ACC112 (cell line): ENCODE data around the gene SGSM1.

Experiments used
- H2AFZ ChIP-seq: fragments of 200-600 bp; sonication (generic); one replicate; pipeline ENCODE4 v1.6.0; 2017; ENCODE audit warnings: antibody characterized with exemption, low read length; ENCODE audit not compliant: unreplicated experiment
- H3K27ac ChIP-seq: fragments of 200-600 bp; sonication (generic); 2 replicates; pipeline ENCODE4 v1.5.1; 2014; ENCODE audit warnings: low read depth, mild to moderate bottlenecking, antibody characterized with exemption, low read length, moderate library complexity
- H3K27me3 ChIP-seq: fragments of 200-600 bp; sonication (generic); 2 replicates; pipeline ENCODE4 v1.6.1; 2014; ENCODE audit warnings: mild to moderate bottlenecking, antibody characterized with exemption, low read length, moderate library complexity, mixed read lengths; ENCODE audit not compliant: insufficient read depth
- H3K36me3 ChIP-seq: fragments of 200-600 bp; sonication (generic); 2 replicates; pipeline ENCODE4 v1.6.1; 2016; ENCODE audit warnings: mild to moderate bottlenecking, antibody characterized with exemption, low read length, moderate library complexity, mixed read lengths; ENCODE audit not compliant: insufficient read depth
- H3K4me1 ChIP-seq: fragments of 200-600 bp; sonication (generic); one replicate; pipeline ENCODE4 v1.6.1; 2016; ENCODE audit warnings: low read length, mixed read lengths; ENCODE audit not compliant: insufficient read depth, unreplicated experiment, control insufficient read depth
- H3K4me3 ChIP-seq: fragments of 200-600 bp; sonication (generic); 2 replicates; pipeline ENCODE4 v1.5.1; 2014; ENCODE audit warnings: mild to moderate bottlenecking, low read depth, low read length
- H3K79me2 ChIP-seq: fragments of 200-600 bp; sonication (generic); one replicate; pipeline ENCODE4 v1.6.0; 2016; ENCODE audit warnings: low read length; ENCODE audit not compliant: control insufficient read depth, unreplicated experiment, insufficient read depth

The SGSM1 gene

DNA sequence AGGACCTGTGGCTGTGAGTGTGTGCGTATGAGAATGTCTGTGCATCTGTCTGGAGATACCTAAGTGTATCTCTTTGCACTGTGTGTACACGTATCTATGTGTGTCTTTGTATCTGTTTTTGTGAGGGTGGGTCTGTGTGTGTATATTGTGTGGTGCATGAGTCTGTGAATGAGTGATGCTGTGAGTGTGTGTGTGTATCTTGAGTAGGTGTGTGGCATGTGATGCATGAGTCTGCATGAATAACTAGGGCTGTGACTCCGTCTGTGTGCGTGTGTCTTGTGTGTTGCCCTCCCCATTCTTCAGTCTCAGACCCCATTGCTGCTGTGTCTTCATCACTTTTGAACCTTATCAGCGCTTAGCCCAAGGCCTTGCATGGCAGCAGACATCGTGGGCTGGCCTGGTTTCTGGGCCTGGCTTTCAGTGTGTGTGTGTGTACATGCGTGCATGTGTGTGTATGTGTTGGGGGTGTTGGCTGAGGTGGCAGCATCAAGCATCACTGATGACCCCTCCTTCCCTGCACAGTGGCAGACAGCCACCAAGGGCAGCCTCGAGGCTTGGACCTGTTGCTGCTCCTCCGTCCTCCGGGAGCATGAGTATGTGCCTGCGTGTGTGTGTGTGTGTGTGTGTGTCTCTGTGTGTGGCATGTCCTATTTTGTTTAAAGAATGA is 1.4 kb downstream of the SGSM1 start:
- Histone ChIP-seq H2AFZ (no peak overlapping the region), H3K27ac (no peak overlapping the region), H3K36me3 (no peaks in the 10 kb centered on the region), H3K79me2 (no peaks in the 10 kb centered on the region), H3K27me3 (peaks cover 17% of the 10 kb centered on the region; the same call in 1 of the 2 replicates), H3K4me1 (no peaks in the 10 kb centered on the region), H3K4me3 (no peak overlapping the region)

GRCh38 chr22:24809331-24809730 is 3.3 kb downstream of the SGSM1 start:
- no peak overlapping the region for H3K27ac ChIP-seq
- H3K4me3 ChIP-seq, result no peak overlapping the region
- H3K27me3 ChIP-seq, result peaks cover 31% of the 10 kb centered on the region
- H3K4me1 ChIP-seq, result no peaks in the 10 kb centered on the region
- H3K79me2 ChIP-seq, result no peaks in the 10 kb centered on the region
- H3K36me3 ChIP-seq, result no peaks in the 10 kb centered on the region
- no peak overlapping the region for H2AFZ ChIP-seq

GRCh38 chr22:24810043-24810749 is 4.2 kb downstream of the SGSM1 start:
- Histone ChIP-seq H3K27ac (no peak overlapping the region), H3K4me3 (no peak overlapping the region), H3K27me3 (peaks cover 31% of the 10 kb centered on the region), H3K36me3 (no peaks in the 10 kb centered on the region), H2AFZ (no peak overlapping the region), H3K4me1 (no peaks in the 10 kb centered on the region), H3K79me2 (no peaks in the 10 kb centered on the region)

- Histone ChIP-seq H3K36me3 (no peaks in the 10 kb centered on the region), H3K27me3 (peaks cover 26% of the 10 kb centered on the region), H3K27ac (no peak overlapping the region), H3K4me3 (no peak overlapping the region), H3K79me2 (no peaks in the 10 kb centered on the region), H2AFZ (no peak overlapping the region), H3K4me1 (no peaks in the 10 kb centered on the region)
Measured at GRCh38 chr22:24812950-24813775, 7.2 kb downstream of the SGSM1 start.

DNA sequence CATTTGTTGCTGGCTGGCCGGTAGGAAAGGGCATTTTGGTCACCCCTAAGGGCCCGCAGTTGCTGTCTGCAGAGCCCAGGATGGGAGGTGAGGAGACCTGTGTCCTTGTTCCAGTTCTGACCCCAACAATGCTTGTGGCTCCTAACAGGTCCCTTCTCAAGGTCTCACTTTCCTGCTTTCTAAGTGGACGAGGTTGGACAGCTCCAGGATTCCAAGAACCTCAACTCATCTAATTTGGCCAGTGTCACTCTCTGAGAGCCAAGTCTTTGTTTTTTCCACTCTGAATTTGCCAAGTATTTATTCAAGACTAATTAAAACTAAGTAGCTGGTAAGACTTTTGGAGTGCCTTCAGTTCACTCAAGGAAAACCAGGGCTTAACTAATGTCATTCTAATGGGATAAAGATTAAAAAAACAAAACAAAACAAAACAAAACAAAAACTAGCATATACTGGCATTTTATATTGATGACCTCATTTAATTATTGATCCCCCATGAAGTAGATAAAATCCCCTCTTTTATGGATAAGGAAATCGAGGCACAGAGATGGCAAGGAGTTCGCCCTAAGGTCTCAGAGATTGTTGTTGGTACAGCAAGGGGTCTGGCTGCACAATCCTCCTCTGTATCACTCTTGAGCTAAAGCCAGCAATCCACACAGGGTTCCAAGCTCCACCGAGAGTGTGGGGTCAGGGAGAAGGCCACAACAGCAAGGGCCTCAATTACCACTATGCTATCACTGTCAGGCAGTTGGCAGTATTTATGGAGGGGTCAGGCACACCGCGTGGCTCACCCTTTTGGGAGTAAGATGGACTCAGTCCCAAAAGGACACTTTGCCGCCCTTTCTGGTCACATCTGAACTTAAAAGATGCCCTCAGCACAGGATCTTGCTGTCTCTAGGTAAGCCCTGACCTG is 8.1 kb downstream of the SGSM1 start:
- Histone ChIP-seq H3K27me3 (peaks cover 26% of the 10 kb centered on the region), H3K79me2 (no peaks in the 10 kb centered on the region), H2AFZ (no peak overlapping the region), H3K27ac (no peak overlapping the region), H3K4me1 (no peaks in the 10 kb centered on the region), H3K4me3 (no peak overlapping the region), H3K36me3 (no peaks in the 10 kb centered on the region)

DNA sequence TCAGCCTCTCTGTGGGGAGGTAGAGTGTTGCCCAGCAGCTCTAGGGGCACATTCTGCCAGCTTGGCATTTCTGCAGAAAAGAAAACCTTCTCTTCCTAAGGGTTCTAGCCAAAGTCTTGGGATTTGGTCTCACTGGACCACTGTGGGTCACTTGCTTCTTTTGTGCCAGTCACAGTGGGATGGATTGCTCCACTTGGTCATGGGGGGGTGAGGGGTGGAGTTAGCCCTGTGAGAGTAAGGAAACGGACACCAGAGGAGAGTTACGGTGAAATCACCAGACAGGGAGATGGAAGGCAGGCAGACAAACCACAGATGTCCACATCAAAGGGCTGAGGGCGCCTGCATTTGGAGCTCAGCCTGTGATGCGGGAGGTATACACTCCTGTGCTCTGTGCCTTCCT is 10.8 kb downstream of the SGSM1 start:
- no peak overlapping the region for H3K27ac ChIP-seq
- no peak overlapping the region for H2AFZ ChIP-seq
- H3K4me3 ChIP-seq, result no peak overlapping the region
- no peaks in the 10 kb centered on the region for H3K36me3 ChIP-seq
- H3K4me1 ChIP-seq, result no peaks in the 10 kb centered on the region
- H3K27me3 ChIP-seq, result peaks cover 26% of the 10 kb centered on the region
- no peaks in the 10 kb centered on the region for H3K79me2 ChIP-seq

- Histone ChIP-seq H3K27ac (no peak overlapping the region), H3K36me3 (no peaks in the 10 kb centered on the region)
Measured at GRCh38 chr22:24819487-24819886, 13.5 kb downstream of the SGSM1 start.

GRCh38 chr22:24819911-24820461 is 14.0 kb downstream of the SGSM1 start:
- Histone ChIP-seq H3K4me1 (no peaks in the 10 kb centered on the region), H3K79me2 (no peaks in the 10 kb centered on the region), H3K4me3 (no peak overlapping the region), H2AFZ (no peak overlapping the region), H3K36me3 (no peaks in the 10 kb centered on the region), H3K27ac (no peak overlapping the region), H3K27me3 (peaks cover 7% of the 10 kb centered on the region; the same call in 1 of the 2 replicates)

More at GRCh38 chr22:24819487-24819886, 13.5 kb downstream of the SGSM1 start:
- Histone ChIP-seq H3K4me3 (no peak overlapping the region), H3K4me1 (no peaks in the 10 kb centered on the region), H3K79me2 (no peaks in the 10 kb centered on the region), H3K27me3 (peaks cover 7% of the 10 kb centered on the region; the same call in 1 of the 2 replicates), H2AFZ (no peak overlapping the region)

DNA sequence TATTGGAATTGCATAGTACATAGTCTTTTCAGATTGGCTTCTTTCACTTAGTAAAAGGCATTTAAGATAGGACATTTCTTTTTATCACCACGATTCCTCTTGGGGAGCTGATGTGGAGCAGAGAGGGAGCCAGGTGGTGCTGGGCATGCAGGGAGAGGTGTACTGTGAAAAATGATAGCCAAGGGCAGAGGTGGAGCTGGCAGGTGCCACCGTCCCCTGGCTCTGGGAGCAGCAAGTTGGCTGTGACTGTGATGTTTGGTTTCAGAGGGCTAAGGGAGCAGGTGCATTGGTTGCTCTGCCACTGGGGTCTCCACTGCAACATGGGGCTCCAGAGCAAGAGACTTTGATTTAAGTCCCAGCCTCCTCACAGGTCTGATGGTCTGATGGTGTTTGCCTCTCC is 16.5 kb downstream of the SGSM1 start:
- Histone ChIP-seq H3K36me3 (no peaks in the 10 kb centered on the region), H3K27ac (no peak overlapping the region), H3K4me1 (no peaks in the 10 kb centered on the region), H3K27me3 (no peaks in the 10 kb centered on the region), H3K4me3 (no peak overlapping the region), H2AFZ (no peak overlapping the region), H3K79me2 (no peaks in the 10 kb centered on the region)

DNA sequence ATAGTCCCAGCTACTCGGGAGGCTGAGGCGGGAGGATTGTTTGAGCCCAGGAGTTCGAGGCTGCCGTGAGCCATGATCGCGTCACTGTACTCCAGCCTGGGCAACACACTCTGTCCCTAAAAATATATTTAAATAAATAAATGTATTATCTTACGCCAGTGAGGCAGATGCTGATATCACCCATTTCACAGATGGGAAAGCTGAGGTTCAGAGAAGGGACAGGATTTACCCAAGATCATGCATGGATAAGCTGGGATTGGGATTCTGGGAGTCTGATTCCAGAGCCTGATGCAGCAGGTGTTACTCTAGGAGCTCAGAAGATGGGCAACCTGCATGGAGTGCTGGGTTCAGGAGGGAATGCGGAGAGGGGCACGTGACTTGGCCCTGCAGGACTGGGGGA is 17.8 kb downstream of the SGSM1 start:
- no peak overlapping the region for H3K4me3 ChIP-seq
- H2AFZ ChIP-seq, result no peak overlapping the region
- H3K79me2 ChIP-seq, result no peaks in the 10 kb centered on the region
- no peaks in the 10 kb centered on the region for H3K27me3 ChIP-seq
- no peak overlapping the region for H3K27ac ChIP-seq
- H3K4me1 ChIP-seq, result no peaks in the 10 kb centered on the region
- H3K36me3 ChIP-seq, result no peaks in the 10 kb centered on the region
